A549 treated with ZK216348 at 1 μM for 4 hours (cell line): Measurements from ENCODE around the gene GOLGA8J. TPM values are rescaled to one million over a fixed set of nuclear protein-coding genes. Genes with fewer than 3 reads are reported as not detected.

Experiments
- total RNA-seq: library from RNA; stranded (reverse); fragments of 200-300 nt; extraction: Qiagen RNA extraction; gene quantifications from 5 replicates; pipeline ENCODE4 v1.2.3, GENCODE V29; 2022; ENCODE audit warnings: low read depth

The GOLGA8J gene, protein sequence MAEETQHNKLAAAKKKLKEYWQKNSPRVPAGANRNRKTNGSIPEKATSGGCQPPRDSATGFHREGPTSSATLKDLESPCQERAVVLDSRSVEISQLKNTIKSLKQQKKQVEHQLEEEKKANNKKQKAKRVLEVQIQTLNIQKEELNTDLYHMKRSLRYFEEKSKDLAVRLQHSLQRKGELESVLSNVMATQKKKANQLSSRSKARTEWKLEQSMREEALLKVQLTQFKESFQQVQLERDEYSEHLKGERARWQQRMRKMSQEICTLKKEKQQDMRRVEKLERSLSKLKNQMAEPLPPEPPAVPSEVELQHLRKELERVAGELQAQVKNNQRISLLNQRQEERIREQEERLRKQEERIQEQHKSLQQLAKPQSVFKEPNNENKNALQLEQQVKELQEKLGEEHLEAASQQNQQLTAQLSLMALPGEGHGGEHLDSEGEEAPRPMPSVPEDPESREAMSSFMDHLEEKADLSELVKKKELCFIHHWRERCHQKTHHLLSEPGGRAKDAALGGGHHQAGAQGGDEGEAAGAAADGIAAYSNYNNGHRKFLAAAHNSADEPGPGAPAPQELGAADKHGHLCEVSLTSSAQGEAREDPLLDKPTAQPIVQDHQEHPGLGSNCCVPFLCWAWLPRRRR
- not detected in 5 replicates for total RNA-seq

DNA sequence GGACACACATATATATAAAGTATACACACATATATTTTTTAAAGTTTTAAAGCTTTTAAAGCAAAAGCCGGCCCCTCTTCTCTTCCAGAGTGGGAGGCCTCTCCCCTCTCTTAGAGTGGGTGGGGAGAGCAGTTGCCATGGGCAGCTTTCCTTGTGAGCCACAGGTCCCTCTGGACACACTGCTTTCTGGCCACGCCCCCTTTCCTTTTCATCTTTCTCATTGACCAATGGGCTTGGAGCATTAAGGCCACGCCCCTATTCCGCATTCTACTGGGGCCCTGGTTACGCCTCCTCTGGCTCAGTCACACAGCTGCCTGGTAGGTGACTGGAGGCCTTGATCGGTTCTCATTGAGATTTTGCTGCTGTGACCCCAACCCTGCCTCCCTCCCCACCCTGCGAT, at the start of gene GOLGA8J:
TSS of gene GOLGA8J (plus strand) at position 301 of the 400 bp plus-strand sequence. CDS start at position 399, 98 bp downstream.

DNA sequence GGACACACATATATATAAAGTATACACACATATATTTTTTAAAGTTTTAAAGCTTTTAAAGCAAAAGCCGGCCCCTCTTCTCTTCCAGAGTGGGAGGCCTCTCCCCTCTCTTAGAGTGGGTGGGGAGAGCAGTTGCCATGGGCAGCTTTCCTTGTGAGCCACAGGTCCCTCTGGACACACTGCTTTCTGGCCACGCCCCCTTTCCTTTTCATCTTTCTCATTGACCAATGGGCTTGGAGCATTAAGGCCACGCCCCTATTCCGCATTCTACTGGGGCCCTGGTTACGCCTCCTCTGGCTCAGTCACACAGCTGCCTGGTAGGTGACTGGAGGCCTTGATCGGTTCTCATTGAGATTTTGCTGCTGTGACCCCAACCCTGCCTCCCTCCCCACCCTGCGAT, 52.0 kb downstream of the GOLGA8J start, which contains the start of gene GOLGA8T:
TSS of gene GOLGA8T (plus strand) at position 301 of the 400 bp plus-strand sequence. CDS start at position 399, 98 bp downstream.

Other genes starting within 250 kb of the GOLGA8J start
- 1.1 to 2.8 TPM (median 2.0 TPM) in 5 replicates for gene GOLGA8T, start 52.1 kb downstream of the GOLGA8J start, total RNA-seq